ENCODE measurements around the gene OR4C3. TPM values are rescaled to one million over a fixed set of nuclear protein-coding genes. Genes with fewer than 3 reads are reported as not detected.

Gene OR4C3
- not detected in 2 replicates for total RNA-seq

GRCh38 chr11:48324620-48325019, at the start of gene OR4C3:
Gene OR4C3, plus strand, starts transcription at chr11:48324920. Its CDS starts 102 bp downstream, at chr11:48325022.

GRCh38 chr11:48305923-48306322, 18.8 kb upstream of the OR4C3 start, which contains the start of gene OR4S1:
Gene OR4S1, plus strand, starts transcription at chr11:48306223. Its CDS starts 0 bp downstream, at chr11:48306223.

GRCh38 chr11:48366365-48366764, 41.6 kb downstream of the OR4C3 start, which contains the start of gene OR4C5:
Gene OR4C5, minus strand, starts transcription at chr11:48366465. Its CDS starts 0 bp downstream, at chr11:48366465.

Other genes starting within 250 kb of the OR4C3 start
- gene OR4B1, start 108.1 kb upstream of the OR4C3 start, total RNA-seq, result not detected in 2 replicates
- not detected in 2 replicates for gene OR4X2, start 79.8 kb upstream of the OR4C3 start, total RNA-seq
- gene OR4X1, start 61.1 kb upstream of the OR4C3 start, total RNA-seq, result not detected in 2 replicates
- not detected in 2 replicates for gene OR4S1, start 18.7 kb upstream of the OR4C3 start, total RNA-seq
- gene OR4C5, start 41.5 kb downstream of the OR4C3 start, total RNA-seq, result not detected in 2 replicates
- gene OR4A47, start 163.9 kb downstream of the OR4C3 start, total RNA-seq, result not detected in 2 replicates